Raji (cell line): ENCODE measurements around the gene MT3.

Experiments
- POLR2A ChIP-seq: IDR thresholded peaks from 2 replicates; pipeline ENCODE4 v1.6.1; 2011; ENCODE audit warnings: low read depth, low read length, control low read depth; ENCODE audit not compliant: insufficient read depth

MT3 gene

GRCh38 chr16:56604966-56605365, 15.6 kb downstream of the MT3 start:
- TF ChIP-seq POLR2A: no peak

DNA sequence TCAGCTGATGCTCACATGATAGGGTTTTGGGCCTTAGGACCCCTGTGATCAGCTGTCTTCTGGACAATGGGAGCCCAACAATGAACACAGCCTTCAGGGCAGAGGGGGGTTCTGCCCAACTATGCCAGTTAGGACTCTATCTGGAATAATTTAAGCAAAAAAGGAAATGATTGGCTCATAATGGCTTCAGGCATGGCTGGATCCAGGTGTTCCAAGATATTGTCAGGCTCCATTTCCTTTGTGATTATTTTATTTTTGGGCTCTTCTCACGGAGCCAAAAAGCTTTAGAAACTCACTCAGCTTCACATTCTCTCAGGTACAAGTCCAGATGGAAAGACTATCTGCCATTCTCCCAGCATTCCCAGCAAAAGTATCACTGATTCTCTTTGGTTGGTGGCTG, 16.1 kb downstream of the MT3 start:
- TF ChIP-seq POLR2A: no peak

DNA sequence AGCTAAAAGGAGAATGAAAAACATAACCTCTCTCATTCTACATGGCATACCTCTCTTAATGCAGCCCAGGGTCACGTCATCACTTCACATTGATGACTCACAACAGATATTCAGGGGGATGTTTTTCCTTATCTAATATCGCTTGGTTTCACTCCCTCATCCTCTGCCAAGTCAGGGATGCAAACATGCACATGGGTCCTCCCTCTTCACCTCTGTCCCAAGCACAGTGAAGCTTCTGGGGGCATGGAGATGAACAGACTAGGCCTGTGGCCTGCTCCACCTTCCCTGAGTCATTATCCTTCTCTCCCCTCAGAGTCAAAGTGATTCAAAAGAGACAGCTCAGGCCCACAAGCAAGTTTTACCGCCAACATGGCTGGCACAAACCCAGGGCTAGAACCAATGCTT, 16.7 kb downstream of the MT3 start:
- TF ChIP-seq POLR2A: no peak

DNA sequence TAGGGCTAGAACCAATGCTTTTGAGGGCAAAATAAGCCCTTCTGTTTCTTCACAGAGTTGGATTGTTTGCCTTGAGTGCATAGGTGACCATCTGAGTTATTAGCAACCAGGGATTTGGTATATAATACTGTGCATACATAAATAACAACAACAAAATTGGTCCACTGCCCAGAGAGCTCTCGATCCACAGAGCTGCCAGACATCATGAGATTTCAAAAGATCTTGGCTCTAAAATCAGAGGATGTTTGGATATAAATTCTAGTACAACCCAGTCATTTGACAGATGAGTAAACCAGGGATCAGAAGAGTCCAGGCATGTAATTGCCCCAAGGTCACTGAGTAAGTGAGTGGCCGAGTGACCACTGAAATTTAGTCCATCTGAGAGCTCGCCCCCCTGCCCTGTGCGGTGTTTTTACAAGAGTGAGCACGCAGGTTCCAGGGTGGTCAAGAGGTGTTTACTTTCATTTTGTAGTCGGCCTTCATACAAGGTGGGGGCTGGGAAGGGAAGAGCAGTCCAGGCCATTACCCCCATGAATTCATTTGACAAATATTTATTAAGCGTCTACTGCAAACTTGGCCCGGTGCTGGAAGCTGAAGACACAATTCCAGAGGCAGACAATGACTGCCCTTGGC, 17.3 kb downstream of the MT3 start:
- no peak for TF ChIP-seq POLR2A

DNA sequence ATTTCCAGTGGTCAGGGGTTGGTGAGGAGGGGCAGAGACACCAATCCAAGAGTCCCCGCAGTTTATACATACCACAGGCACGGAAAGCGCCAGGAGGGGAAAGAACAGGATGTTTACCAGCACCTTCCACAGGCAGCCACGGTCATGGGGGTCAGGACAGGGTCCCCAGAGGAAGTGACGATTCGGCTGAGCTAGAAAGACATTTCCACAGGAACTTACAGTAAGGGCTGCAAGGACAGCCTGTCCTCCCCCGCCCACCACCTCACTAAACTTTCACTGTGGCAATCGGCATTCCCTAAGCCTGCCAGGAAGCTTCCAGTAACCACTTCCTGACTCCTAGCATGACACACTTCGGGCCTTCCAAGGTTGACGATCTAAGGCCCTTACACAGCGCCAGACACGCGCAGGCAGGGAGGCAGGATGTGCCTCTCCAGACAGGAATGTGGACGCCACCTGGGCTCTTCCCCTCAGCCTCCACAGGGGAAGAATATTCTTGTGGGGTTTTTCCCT, 17.8 kb downstream of the MT3 start:
- TF ChIP-seq POLR2A: no peak

DNA sequence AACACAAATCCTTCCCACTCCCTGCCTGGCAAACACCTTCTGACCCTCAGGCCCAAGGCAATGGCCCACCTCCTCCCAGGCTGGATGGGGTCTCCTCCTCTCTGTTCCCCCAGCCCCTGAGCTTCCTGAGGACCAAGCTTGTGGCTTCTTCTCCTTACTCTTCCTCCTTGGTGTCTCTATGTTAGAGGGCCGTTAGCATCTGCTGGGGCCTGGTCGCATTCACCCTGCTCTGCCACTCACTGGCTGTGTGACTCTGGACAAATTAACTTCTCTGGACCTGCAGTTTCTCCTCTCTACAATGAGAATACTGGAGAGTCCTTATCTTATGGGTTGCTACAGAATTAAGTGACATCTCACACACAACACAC, 18.3 kb downstream of the MT3 start:
- TF ChIP-seq POLR2A: no peak

DNA sequence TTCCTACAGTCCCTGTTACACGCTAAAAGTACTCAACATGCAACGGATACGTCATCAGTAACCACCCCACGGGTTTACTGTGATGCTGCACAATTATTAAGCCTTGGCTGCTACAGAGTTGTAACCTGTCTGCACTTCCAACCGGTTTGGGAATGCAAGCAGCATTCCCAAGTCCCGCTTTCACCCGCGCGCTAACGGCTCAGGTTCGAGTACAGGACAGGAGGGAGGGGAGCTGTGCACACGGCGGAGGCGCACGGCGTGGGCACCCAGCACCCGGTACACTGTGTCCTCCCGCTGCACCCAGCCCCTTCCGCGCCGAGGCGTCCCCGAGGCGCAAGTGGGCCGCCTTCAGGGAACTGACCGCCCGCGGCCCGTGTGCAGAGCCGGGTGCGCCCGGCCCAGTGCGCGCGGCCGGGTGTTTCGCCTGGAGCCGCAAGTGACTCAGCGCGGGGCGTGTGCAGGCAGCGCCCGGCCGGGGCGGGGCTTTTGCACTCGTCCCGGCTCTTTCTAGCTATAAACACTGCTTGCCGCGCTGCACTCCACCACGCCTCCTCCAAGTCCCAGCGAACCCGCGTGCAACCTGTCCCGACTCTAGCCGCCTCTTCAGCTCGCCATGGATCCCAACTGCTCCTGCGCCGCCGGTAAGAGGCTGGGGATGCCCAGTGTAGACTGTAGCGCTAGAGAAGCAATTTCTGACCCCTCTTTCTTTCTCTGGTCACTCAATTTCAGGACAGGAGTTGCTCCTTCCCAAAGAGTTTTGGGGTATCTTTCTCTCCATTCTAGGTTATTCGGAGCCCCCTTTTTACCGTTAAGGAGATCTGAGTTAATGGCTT, 18.9 kb downstream of the MT3 start, which contains the start of gene MT2A:
Gene MT2A, plus strand, starts transcription at position 542 of the 833 bp plus-strand sequence. Its CDS starts 72 bp downstream, at position 614.
- peak; percentile 77 for TF ChIP-seq POLR2A

DNA sequence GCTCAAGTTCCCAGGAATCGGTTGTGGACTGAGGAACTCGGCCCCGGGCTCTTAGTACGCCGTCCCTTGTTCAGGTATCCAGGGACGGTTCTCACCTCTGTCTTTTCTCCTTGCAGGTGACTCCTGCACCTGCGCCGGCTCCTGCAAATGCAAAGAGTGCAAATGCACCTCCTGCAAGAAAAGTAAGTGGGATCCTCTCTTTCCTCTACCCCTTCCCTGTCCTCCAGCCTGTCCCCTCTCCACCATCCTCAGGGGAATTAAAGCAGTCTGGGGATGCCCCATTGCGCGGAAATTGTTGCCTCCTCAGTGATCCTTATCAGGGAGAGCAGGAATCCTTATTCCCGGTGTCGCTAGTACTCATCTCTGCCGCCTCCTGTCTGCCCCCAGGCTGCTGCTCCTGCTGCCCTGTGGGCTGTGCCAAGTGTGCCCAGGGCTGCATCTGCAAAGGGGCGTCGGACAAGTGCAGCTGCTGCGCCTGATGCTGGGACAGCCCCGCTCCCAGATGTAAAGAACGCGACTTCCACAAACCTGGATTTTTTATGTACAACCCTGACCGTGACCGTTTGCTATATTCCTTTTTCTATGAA, 19.6 kb downstream of the MT3 start:
- no peak for TF ChIP-seq POLR2A

DNA sequence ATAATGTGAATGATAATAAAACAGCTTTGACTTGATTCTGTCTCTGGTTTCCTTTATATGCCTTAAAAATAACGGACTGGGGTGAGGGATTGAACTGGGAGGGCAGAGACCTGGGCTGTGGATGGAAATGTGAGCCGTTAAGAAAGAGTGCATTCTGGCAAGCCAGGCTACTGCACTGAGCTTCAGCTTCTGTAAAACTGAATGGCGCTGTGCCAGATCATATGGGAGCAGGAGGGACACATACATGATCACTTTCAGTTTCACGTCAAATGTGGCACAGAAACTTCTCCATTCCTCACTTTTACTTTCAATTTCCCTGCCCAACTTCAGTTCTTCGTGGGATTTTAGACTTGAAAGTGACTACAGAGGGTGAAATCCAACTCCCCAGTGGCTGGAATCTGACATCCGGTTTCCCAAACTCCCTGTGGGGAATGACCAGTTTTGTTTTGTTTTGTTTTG, 20.2 kb downstream of the MT3 start:
- no peak for TF ChIP-seq POLR2A

GRCh38 chr16:56610017-56610608, 20.8 kb downstream of the MT3 start:
- TF ChIP-seq POLR2A: 0 out of 2 replicates have a peak, but pooled peaks have one; percentile 19

GRCh38 chr16:56610609-56611111, 21.3 kb downstream of the MT3 start:
- no peak for TF ChIP-seq POLR2A

GRCh38 chr16:56611281-56611833, 22.0 kb downstream of the MT3 start:
- no peak for TF ChIP-seq POLR2A

- TF ChIP-seq POLR2A: no peak
Observed at GRCh38 chr16:56613706-56614105, 24.4 kb downstream of the MT3 start.

- no peak for TF ChIP-seq POLR2A
Observed at GRCh38 chr16:56614549-56614991, 25.2 kb downstream of the MT3 start.

DNA sequence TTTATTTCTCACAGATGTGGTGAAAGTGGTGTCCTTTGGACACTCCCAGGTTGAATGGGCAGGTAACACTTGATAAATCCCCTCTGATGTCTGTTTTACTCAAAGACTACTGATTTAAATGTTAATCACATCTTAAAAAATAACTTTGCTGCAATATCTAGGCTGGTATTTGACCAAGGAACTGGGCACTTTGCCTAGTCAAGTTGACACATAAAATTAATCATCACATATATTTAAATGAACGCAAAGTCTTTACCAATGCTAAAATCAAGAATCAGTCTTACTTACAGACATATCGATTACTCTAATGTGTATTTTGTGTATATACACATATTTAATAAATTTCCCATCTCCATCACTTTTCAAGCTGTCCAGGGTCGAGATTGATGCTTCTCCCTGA, 26.0 kb downstream of the MT3 start:
- no peak for TF ChIP-seq POLR2A
